Measurements from ENCODE around the gene ELOA.
"Not testable (repeated sequence)": the region's sequence is repeated elsewhere in the genome, so short reads cannot be mapped to it uniquely, and the experiment has no call there.

The ELOA gene

DNA sequence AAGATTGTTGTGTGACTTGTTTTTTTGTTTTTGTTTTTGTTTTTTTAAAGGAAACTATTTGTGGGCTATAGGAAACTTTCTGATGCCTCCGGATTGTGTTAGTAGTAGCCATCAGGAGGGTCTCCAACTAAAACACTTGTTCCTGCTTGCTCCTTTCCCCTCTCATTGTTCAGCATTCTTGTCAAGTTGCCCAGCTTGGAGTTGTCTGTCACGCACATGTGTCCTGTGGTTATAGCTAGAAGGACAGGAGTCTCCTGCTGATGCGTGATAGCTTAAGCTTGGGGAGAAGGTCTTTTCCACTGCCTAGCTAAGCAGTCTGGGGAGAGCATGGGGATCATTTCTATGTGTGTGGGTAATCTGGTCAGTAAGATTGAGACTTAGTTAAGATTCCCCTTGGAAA lies 44.4 kb downstream of the ELOA start:
- no peak for DNase-seq

DNA sequence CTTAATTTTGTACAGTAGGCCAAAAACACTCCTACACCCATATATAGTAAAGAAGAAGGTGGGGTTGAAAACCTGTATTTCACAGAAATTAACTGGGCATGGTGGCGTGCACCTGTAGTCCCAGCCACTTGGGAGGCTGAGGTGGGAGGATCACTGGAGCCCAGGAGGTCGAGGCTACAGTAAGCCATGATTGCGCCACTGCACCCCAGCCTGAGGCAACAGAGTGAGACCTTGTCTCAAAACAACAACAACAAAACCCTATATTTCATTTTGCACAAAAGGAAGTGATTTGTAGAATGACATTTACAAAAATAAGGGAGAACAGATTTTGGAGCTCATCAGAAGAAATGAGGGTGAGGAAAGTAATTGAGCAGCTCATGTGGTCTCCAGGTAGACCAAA lies 45.4 kb downstream of the ELOA start:
- DNase-seq = no peak

DNA sequence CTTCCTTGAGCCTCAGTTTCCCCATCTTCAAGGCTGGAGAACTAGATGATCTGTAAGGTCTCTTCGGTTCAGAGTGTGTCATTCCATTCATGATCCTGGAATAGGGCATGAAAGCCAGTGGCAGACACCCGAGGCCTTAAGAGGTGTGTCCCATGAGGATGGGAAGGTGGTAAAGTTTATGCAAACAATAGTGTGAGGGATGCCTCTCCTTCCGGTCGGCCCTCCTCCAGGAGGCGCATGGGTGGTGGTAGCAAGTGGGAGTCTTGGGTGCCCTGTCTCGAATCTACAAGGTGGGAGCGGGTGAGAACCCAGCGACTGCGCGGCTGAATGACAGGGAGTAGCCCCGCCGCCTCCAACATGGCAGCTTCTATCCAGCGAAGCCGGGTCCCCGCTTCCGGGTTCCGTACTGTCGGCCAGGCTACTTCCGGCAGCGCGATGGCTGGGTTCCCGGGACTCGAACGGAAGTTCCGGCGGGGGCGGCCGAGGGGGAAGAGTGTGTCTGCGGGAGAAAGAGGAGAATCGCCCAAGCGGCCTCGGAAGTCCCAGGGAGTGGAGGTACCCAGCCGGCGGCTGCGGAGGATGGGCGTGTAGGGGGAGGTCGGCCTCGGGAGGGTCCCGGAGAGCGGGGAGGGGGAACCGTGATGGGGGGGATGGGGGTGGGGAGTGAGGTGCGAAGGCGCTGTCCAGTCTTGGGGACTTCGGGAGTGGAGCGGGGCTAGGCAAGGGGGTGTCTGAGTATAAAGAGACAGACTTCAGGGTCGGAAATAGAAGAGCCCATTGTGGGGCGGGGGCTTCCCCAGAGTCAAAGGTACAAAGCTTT lies 47.6 kb downstream of the ELOA start, which contains the start of gene LYPLA2:
Gene LYPLA2 (plus strand): TSS at position 450 of the 820 bp plus-strand sequence. CDS start 1,538 bp downstream, outside the sequence.
- DNase-seq = peak; percentile 91

DNA sequence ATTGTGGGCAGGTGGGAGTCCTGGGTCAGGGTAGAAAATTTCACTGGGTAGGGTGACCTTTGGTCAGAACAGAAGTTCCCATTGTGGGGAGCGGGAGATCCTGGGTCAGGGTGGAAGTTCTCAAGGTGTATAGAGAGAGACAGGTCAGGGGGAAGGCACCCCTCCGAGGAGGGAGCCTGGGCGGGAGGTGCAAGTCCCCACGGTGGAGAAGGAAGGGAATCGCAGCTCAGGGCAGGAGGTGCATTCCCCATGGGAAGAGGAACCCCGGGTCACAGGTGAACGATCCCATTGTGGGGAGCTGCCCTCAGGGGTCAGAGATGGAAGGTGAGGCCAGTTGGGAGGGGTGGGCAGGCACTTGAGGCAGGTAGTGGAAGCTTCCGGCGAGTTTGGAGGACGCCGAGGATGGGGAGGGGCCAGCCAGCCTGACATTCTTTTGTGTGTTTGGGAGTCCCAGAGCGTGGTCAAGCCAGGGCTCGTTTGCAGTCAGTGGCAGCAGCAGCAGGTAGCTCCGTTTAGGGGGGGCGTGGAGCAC lies 48.3 kb downstream of the ELOA start:
- DNase-seq = no peak

DNA sequence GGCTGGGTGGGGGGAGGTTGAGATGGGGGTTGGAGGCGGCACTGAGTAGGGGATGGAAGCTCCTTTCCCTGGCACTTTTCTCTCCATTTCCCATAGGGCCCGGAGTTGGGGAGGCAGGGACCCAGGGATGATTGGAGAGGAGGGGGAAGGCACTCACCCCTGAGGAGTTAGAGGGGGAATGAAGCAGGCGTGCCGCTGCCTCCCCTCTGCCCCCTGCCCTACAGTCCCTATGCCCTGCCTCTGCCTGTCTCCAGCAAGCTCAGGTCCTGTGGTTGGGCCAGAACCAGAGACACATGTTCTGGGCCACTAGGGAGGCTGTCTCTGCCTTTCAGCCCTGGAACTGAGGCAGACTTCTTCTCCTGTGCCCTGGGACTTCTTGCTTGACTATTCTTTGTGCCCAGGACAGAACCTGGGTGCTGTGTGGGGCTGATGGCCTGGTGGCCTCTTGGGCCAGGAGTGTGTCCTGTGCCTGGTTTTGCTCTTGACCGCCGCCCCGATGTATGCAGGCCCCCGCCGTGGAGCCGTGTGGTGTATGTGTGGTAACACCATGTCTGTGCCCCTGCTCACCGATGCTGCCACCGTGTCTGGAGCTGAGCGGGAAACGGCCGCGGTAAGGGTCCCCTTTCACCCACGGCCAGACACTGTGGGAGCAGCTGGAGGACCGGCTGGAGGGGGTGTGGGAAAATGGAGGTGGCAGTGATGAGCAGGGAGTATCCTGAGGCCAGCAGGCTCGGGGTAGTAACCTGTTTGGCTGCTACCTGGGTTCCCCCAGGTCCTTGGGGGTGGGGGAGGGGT lies 49.1 kb downstream of the ELOA start:
- DNase-seq = no peak

DNA sequence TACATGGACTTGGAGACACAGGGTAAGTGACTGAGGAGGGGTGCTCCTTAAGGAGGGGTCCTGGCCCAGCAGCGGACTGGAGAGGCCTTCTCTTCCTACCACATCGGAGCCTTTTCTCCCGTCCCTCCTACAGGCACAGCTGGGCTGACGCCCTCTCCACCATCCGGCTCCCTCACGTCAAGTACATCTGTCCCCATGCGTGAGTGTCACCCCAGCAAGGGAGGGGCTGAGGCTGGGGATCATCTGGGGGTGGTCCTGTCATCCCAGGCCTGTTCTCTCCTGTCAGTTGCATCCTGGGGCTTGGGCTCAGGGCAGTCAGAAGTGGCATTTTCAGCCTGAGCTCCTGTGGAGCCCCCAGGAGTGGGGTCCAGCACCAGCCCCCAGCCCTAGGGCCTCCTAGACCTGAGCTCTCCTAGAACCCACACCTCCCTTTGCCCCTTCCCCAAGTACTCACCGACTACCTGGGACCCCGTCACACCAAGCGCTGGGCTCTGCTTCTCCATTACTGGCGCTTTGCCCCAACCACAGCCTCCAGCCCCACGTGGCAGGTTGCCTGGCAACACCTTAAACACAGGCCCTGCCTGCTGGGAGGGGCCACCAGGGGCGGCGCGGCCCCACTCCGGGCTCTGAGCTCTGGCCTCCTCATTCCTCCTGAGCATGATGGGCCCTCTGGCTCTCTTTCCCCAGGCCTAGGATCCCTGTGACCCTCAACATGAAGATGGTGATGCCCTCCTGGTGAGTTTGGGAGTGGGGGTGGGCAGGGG lies 49.9 kb downstream of the ELOA start:
- DNase-seq = peak; percentile 39

DNA sequence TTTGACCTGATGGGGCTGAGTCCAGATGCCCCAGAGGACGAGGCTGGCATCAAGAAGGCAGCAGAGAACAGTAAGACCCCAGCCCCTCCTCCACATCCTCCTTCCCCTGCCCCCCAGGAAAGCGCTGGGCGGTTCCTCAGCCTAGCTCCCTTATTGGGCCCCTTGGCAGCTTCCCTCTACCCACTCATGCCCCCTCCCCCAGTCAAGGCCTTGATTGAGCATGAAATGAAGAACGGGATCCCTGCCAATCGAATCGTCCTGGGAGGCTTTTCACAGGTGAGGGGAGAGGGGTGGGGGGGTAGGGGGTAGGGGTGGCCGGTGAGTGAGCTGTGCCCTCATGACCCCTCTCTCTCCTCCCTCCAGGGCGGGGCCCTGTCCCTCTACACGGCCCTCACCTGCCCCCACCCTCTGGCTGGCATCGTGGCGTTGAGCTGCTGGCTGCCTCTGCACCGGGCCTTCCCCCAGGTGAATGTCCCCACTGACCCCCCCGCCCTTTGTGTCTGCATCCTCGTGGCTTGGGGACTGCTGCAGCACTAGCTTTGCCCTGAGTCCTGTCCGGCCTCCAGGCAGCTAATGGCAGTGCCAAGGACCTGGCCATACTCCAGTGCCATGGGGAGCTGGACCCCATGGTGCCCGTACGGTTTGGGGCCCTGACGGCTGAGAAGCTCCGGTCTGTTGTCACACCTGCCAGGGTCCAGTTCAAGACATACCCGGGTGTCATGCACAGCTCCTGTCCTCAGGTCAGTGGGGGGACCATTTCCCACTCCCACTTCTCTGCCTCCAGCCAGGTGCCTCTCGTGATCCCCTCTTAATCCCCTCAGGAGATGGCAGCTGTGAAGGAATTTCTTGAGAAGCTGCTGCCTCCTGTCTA lies 50.8 kb downstream of the ELOA start:
- DNase-seq = no peak

DNA sequence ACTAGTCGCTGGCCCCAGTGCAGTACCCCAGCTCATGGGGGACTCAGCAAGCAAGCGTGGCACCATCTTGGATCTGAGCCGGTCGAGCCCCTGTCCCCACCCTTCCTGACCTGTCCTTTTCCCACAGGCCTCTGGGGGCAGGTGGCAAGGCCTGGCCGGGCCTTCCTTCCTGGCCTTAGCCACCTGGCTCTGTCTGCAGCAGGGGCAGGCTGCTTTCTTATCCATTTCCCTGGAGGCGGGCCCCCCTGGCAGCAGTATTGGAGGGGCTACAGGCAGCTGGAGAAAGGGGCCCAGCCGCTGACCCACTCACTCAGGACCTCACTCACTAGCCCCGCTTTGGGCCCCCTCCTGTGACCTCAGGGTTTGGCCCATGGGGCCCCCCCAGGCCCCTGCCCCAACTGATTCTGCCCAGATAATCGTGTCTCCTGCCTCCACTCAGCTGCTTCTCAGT lies 51.5 kb downstream of the ELOA start:
- DNase-seq = not testable (repeated sequence)

DNA sequence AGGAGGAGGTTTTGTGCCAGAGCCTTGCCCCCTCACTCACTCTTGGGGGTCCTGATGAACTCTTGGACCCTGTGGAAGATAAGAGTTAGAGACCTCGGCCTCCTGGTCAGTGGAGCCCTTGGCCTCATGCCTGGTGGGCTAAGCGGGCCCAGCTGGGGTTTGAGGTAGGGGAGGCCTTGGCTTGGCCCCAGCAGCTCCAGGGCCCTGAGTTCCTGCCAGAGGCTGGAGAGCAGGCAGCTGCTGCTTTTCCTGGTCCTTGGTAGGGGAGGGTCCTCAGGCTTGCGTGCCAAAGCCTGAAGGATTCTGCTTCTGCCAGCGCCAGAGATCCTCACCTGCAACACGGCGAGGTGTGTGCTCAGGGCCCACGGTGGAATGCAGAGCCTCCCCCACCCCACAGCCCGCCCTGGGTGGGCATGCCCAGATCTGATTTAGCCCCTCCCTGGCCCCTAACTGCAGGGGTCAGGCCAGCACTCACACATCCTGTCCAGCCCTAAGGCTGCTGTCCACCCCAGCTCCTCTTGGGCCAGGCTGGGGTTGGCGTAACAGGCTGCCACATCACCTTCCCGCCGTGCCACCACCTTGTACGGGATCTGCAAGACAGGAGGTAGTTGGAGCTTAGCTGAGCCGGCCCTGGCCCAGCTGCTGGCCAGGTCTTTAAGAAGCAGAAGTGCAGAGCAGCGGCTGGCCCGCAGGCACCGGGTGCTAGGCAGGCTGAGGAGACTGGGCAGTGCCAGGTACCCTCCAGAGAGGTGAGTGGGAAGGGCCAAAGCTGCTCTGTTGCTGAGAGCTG lies 52.6 kb downstream of the ELOA start:
- DNase-seq = no peak

DNA sequence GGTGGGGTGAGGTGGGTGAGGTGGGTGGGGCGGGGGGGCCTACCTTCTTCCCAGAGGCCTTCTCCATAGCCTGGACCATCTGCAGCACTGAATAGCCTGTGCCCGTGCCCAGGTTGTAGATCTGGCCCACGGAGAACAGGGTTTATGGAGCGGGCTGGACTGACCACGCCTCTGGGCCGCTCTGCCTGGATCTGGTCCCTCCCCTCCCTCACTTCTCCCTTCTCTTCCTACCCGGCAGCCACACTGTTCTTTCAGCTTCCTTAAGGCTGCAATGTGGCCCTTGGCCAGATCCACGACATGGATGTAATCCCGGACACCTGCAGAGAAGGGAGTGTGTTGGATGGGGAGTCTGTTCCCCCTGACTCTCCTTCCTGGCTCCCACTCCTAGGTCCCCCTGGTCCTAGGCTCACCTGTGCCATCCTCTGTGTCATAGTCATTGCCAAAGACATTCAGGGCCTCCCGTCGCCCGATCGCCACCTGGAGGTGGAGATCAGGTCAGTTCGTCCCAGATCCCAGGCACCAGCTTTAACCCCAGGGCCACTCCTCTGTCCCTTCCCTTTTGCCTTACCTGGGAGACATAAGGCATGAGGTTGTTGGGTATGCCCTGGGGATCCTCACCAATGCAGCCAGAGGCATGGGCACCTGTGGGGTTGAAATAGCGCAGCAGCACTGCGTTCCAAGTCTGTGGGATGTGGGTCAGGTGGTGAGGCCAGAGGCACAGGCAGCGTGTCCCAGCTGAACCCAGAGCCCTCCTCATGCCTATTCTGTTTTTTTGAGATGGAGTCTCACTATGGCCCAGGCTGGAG lies 53.4 kb downstream of the ELOA start:
- no peak for DNase-seq

DNA sequence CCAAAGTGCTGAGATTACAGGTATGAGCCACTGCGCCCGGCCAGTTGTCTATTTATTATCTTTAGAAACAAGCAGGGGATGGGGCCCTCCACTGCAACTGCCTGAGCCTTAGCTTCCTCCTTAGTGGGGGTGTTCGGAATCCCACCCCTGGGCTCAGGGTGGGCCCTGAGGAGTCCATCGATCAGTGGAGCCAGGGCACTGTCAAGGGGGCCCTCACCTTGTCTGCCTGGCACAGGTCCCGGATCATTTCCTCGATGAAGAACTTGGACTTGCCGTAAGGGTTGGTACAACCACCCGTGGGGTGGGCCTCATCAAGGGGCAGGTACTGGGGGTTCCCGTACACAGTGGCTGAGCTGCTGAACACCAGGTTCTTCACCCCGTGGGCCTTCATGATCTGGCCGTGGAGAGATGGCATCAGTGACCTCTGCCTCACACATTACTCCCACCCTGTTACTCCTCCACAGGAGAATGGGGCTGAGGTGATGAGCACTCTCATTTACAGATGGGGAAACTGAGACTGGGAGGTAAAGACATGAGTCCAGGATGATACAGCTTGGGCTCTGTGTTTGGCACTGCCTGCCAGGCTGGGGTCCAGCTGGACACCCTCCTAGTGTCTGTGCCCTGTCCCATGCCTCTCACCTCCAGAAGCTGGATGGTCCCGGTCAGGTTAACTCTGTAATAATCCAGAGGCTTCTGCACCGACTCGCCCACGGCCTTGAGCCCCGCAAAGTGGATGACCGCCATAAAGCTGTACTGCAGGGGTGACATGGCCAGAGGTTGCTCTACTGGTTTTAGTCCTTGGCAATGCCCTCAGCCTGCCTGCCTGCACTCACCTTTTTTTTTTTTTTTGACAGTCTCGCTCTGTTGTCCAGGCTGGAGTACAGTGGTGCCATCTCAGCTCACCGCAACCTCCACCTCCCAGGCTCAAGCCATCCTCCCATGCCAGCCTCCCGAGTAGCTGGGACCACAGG lies 54.5 kb downstream of the ELOA start:
- DNase-seq = no peak

DNA sequence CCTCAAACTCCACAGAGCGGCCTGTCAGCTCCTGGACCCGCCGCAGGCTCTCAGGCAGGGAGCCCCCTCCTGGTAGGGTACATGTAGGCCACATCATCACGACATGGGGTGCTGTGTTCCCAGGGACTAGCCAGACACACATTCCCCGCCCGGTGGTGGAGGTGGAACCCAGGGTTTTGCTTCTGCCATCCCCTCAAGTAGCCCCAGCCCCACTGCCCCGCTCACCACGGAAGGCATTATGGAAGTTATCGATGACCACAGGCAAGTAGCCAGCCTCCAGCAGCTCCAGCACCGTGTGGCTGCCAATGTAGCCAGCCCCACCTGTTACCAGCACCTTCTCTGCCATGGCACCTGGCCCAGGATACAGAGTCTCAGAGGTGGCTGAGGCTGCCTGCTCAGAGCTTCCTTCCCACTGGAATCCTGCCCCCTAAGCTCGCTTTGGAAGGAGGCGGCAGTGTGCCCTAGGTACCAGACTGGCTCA lies 55.4 kb downstream of the ELOA start:
- no peak for DNase-seq

DNA sequence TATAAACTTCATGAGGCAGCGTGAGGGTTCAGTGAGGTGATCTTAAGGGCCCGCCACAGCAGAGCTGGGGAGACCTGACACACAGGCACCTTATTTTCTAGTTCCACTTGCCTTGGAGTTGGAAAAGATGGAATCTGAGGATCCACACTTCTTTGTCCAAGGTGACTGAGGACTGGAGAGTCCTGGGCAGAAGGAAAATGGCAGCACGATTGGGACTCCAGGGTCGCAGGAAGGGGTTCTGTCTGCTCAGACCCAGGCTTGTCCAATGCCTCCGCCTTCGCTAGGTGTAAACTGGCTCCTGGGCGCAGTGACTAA lies 55.9 kb downstream of the ELOA start:
- DNase-seq = no peak

DNA sequence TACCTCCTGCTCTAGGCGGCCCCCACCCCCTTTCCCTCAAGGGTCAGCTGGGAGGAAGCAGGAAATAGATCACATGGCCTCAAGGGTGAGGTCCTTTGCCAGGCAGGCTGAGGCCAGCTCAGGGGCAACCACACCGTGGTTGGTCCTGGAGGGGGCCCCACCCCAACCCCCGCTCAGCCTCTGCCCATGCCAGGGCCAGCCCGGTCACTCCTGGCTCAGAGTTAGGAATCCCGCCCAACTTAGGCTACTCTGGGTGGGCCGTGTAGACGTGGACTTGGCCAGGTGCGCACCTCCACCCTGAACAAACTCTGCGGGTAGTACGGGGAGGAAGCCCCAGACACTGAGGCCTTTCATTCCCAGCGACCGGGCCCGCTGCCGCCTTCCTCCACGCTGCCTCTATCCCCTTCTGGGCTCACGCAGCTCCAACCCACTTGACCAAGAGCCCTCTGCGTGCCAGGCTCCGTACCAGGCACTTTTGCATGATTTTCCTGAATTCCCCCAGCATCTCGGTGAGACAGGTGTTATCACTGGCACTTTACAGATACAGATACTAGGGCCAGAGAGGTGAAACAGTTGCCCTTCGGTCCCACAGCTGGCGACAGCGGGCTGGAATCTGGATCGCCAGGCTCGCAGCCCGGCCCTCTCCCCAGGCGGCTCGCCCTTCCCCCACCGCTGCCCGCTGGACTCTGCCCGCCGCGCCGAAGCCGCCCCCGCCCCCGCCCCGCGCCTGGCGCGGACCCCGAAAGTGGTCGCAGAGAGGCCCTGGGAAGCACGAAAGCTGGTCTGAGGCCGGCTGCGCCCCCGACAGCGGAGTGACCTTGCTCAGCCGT lies 56.5 kb downstream of the ELOA start:
- peak; percentile 57 for DNase-seq

DNA sequence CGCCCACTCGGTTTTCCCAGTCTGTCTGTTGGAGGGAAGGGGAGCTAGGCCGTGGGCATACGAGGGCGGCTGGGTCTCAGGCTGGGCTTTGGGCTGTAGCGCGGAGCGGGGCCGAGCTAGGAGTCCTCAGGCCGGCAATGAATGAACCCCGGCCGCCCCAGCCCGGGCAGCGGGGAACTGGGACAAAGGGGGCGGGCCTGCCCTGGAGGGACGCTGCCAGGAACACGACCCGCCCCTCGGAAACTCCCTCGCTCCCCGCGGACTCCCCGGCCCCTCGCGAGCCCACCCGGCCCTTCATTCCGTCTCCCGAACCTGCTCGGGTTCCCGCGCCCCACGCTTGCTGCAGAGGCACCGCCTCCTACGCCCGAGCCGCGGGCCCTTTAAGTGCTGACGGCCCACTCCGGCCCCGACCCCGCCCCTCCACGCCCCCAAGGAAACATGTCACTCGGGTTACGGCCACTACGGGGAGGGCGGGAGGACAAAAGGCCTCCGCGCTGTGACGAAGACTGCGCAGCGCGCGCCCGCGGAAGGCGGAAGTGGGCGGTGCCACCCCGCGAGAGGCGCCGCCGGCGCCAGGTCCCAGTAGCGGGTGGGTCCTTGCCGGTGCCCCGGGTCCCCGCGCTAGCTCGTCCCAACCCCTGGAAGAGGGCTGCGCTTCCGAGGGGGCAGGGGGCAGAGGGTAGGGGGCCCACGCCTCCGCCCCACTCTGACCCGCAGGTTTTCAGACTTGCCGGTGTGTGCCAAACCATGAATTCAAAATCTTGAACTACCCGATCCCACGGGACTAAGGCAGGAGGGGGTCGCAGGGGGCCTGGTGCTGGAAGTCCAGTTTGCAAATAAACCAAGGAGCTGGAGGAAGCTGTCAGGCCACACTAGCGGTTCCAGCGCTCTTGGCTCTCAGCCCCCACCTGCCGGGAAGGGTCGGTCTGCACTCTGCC lies 57.4 kb downstream of the ELOA start, which contains the start of gene GALE:
Gene GALE (minus strand): TSS at position 355 of the 938 bp plus-strand sequence. CDS start 1,747 bp downstream, outside the sequence.
- DNase-seq = peak; percentile 96

DNA sequence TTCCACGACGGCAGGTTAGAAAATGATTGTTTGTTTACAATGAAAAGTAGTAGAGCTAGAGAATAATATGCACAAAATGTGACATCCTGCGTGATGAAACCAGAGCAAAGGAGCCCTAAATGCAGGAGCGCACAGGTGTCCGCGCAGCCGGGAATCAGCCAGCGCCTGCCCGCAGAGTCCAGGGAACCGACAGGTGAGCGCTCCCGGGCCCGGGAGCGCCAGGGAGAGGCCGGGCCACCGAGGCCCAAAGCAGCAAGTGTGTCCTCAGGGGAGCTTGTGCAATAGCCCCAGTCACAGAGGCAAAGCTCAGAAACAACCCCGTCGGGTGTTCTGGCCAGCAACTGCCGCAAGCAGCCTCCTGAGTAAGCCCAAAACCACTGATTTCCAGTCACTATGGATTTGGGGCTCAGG lies 58.1 kb downstream of the ELOA start:
- DNase-seq = no peak

DNA sequence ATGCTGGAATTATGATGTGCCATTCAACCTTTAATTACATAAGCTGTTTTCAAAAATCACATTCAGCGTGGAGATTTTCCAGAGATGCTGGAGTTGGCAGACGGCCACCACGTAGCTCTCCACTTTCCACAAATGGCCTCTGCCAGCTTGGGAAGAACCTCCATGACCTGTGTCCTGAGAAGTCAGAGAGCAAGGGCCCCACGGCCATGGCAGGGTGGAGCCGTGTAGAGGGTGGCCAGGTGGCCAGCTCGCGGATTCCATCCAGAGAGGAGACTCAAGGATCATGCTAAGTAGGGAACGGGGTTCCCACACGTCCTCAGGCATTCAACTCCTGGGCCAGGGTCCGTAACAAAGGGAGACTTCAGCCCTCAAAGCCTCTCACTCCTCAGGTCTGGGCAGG lies 58.6 kb downstream of the ELOA start:
- no peak for DNase-seq

Measured in fibroblast of skin of right biceps (primary cell).